HEK293 (cell line): ENCODE data around the gene ZFX.
A peak's percentile ranks its signal among the peaks of the same experiment; 100 is the strongest.

Experiments
- CTCF ChIA-PET: fragments of 350-600 bp; formaldehyde crosslinking; extraction: SDS; loops from one replicate; lab custom pipeline; 2021; ENCODE audit warnings: antibody characterized with exemption; lab: Yijun Ruan, JAX
- POLR2A ChIA-PET: fragments of 300-600 bp; formaldehyde crosslinking; extraction: SDS; loops from one replicate; lab custom pipeline; 2020; ENCODE audit warnings: antibody characterized with exemption, inconsistent platforms; lab: Yijun Ruan, JAX
- H3K27ac ChIP-seq: fragments of 200-500 bp; sonication (Bioruptor generic); 2 replicates; pipeline ENCODE4 v1.5.1; 2014; ENCODE audit warnings: low read depth, low read length, control low read depth, inconsistent platforms; ENCODE audit errors: extremely low read depth
- H3K36me3 ChIP-seq, 2 experiments: fragments of 200-500 bp in 1 of 2; sonication (Bioruptor generic) in 1 of 2; 1 replicate in 1 of 2; 2 replicates in 1 of 2; pipeline ENCODE4 v1.5.1; 2014 to 2017; ENCODE audit warnings: inconsistent platforms in 2 of 2, low read length in 2 of 2; ENCODE audit not compliant: control insufficient read depth in 2 of 2, insufficient read depth in 1 of 2
- H3K4me1 ChIP-seq: fragments of 200-500 bp; sonication (Bioruptor generic); 2 replicates; pipeline ENCODE4 v1.5.1; 2014; ENCODE audit warnings: mild to moderate bottlenecking, low read length, inconsistent platforms; ENCODE audit not compliant: control insufficient read depth, insufficient read depth
- H3K4me3 ChIP-seq: 2 replicates; pipeline ENCODE4 v1.5.1; 2011; ENCODE audit warnings: low read depth, mild to moderate bottlenecking, control low read depth, low read length, moderate library complexity
- H3K9me3 ChIP-seq: fragments of 200-500 bp; sonication (Bioruptor generic); 2 replicates; pipeline ENCODE4 v1.5.1; 2014; ENCODE audit warnings: low read depth, low read length, inconsistent platforms; ENCODE audit not compliant: control insufficient read depth, insufficient read depth
- BCL6B ChIP-seq: fragments of 450-650 bp; formaldehyde crosslinking; IDR thresholded peaks from 2 replicates; pipeline ENCODE4 v1.5.1; 2017; ENCODE audit warnings: missing biosample characterization, missing genetic modification characterization
- HOXA7 ChIP-seq: sonication (generic); formaldehyde crosslinking; IDR thresholded peaks from 2 replicates; pipeline ENCODE4 v1.8.1; 2022; ENCODE audit warnings: missing genetic modification reagents, borderline replicate concordance
- OSR2 ChIP-seq: fragments of 450-650 bp; formaldehyde crosslinking; IDR thresholded peaks from 2 replicates; pipeline ENCODE4 v1.5.1; 2016; ENCODE audit warnings: missing biosample characterization, missing genetic modification characterization
- PRDM1 ChIP-seq: fragments of 450-650 bp; formaldehyde crosslinking; IDR thresholded peaks from 2 replicates; pipeline ENCODE4; 2016; ENCODE audit warnings: missing biosample characterization, missing genetic modification characterization
- SP2 ChIP-seq: fragments of 450-650 bp; formaldehyde crosslinking; IDR thresholded peaks from 2 replicates; pipeline ENCODE4 v1.5.1; 2016; ENCODE audit warnings: missing biosample characterization, missing genetic modification characterization
- ZBTB1 ChIP-seq: fragments of 450-650 bp; formaldehyde crosslinking; IDR thresholded peaks from 2 replicates; pipeline ENCODE4 v1.5.1; 2016; ENCODE audit warnings: missing biosample characterization, missing genetic modification characterization
- ZBTB17 ChIP-seq: fragments of 450-650 bp; formaldehyde crosslinking; IDR thresholded peaks from 2 replicates; pipeline ENCODE4 v1.5.1; 2016; ENCODE audit warnings: missing biosample characterization, missing genetic modification characterization
- ZNF133 ChIP-seq: fragments of 450-650 bp; formaldehyde crosslinking; IDR thresholded peaks from 2 replicates; pipeline ENCODE4 v1.5.1; 2016; ENCODE audit warnings: missing biosample characterization, missing genetic modification characterization
- ZNF138 ChIP-seq: fragments of 450-650 bp; formaldehyde crosslinking; IDR thresholded peaks from 2 replicates; pipeline ENCODE4 v1.5.1; 2016; ENCODE audit warnings: missing biosample characterization, missing genetic modification characterization, borderline replicate concordance
- ZNF169 ChIP-seq: fragments of 450-650 bp; formaldehyde crosslinking; IDR thresholded peaks from 2 replicates; pipeline ENCODE4 v1.5.1; 2016; ENCODE audit warnings: missing biosample characterization, missing genetic modification characterization
- ZNF2 ChIP-seq: fragments of 450-650 bp; formaldehyde crosslinking; IDR thresholded peaks from 2 replicates; pipeline ENCODE4 v1.5.1; 2016; ENCODE audit warnings: missing biosample characterization, missing genetic modification characterization
- ZNF211 ChIP-seq: fragments of 450-650 bp; formaldehyde crosslinking; IDR thresholded peaks from 2 replicates; pipeline ENCODE4 v1.5.1; 2016; ENCODE audit warnings: low read depth, missing biosample characterization, missing genetic modification characterization
- ZNF239 ChIP-seq: fragments of 450-650 bp; formaldehyde crosslinking; IDR thresholded peaks from 2 replicates; pipeline ENCODE4 v1.5.1; 2016; ENCODE audit warnings: missing biosample characterization, missing genetic modification characterization
- ZNF26 ChIP-seq: fragments of 450-650 bp; formaldehyde crosslinking; IDR thresholded peaks from 2 replicates; pipeline ENCODE4 v1.5.1; 2016; ENCODE audit warnings: missing biosample characterization, missing genetic modification characterization
- ZNF280C ChIP-seq: fragments of 450-650 bp; formaldehyde crosslinking; IDR thresholded peaks from 2 replicates; pipeline ENCODE4 v1.5.1; 2016; ENCODE audit warnings: missing biosample characterization, missing genetic modification characterization
- ZNF366 ChIP-seq: fragments of 450-650 bp; formaldehyde crosslinking; conservative IDR thresholded peaks from 2 replicates; pipeline ENCODE4 v1.5.1; 2016; ENCODE audit warnings: missing biosample characterization, missing genetic modification characterization
- ZNF48 ChIP-seq: fragments of 450-650 bp; formaldehyde crosslinking; IDR thresholded peaks from 2 replicates; pipeline ENCODE4 v1.5.1; 2016; ENCODE audit warnings: missing biosample characterization, missing genetic modification characterization
- ZNF544 ChIP-seq: fragments of 450-650 bp; formaldehyde crosslinking; IDR thresholded peaks from 2 replicates; pipeline ENCODE4 v1.5.0; 2017; ENCODE audit warnings: missing biosample characterization, missing genetic modification characterization
- ZNF768 ChIP-seq: fragments of 450-650 bp; formaldehyde crosslinking; IDR thresholded peaks from 2 replicates; pipeline ENCODE4 v1.5.1; 2018; ENCODE audit warnings: missing biosample characterization, mild to moderate bottlenecking, missing genetic modification characterization
- ZNF837 ChIP-seq: fragments of 450-650 bp; formaldehyde crosslinking; IDR thresholded peaks from 2 replicates; pipeline ENCODE4 v1.5.1; 2016; ENCODE audit warnings: missing biosample characterization, missing genetic modification characterization
- ZNF843 ChIP-seq: fragments of 450-650 bp; formaldehyde crosslinking; IDR thresholded peaks from 2 replicates; pipeline ENCODE4 v1.5.1; 2016; ENCODE audit warnings: missing biosample characterization, missing genetic modification characterization
- ZSCAN18 ChIP-seq: fragments of 450-650 bp; formaldehyde crosslinking; IDR thresholded peaks from 2 replicates; pipeline ENCODE4 v1.5.1; 2016; ENCODE audit warnings: missing biosample characterization, missing genetic modification characterization

Gene ZFX

GRCh38 chrX:24198101-24198500 lies 48.6 kb downstream of the ZFX start:
- ChIA-PET CTCF (no interaction called here), POLR2A (no interaction called here)
- TF ChIP-seq ZNF133 (tag by site-specific recombination) (no peak), ZNF544 (no peak), ZNF48 (tag by site-specific recombination) (no peak), ZNF2 (tag by site-specific recombination) (no peak), ZNF280C (no peak), ZNF239 (tag by site-specific recombination) (no peak), ZNF26 (tag by site-specific recombination) (no peak), ZNF138 (no peak), SP2 (tag by site-specific recombination) (no peak), ZNF843 (tag by site-specific recombination) (no peak), ZNF169 (tag by site-specific recombination) (no peak), ZBTB1 (tag by site-specific recombination) (no peak), ZNF366 (tag by site-specific recombination) (no peak), ZSCAN18 (tag by site-specific recombination) (no peak), ZNF211 (no peak), HOXA7 (no peak), ZNF768 (no peak)
- Histone ChIP-seq H3K4me3 (no peak overlapping the region), H3K4me1 (no peaks in the 10 kb centered on the region; the same call in 1 of the 2 replicates), H3K36me3 (peaks cover 0 to 3% of the 10 kb centered on the region in 2 experiments; a peak in 2 of 3 replicates), H3K27ac (no peak overlapping the region), H3K9me3 (no peaks in the 10 kb centered on the region)

GRCh38 chrX:24200133-24200532 lies 50.6 kb downstream of the ZFX start:
- Histone ChIP-seq H3K9me3 (no peaks in the 10 kb centered on the region), H3K4me3 (no peak overlapping the region), H3K27ac (no peak overlapping the region), H3K4me1 (no peaks in the 10 kb centered on the region; the same call in 1 of the 2 replicates), H3K36me3 (peaks cover 0 to 3% of the 10 kb centered on the region in 2 experiments)
- CTCF ChIA-PET = interaction anchor here (0.7 kb wide), 1 partner anchor 22 kb away, joined by 3 read pairs; no protein-coding TSS in a partner anchor
- TF ChIP-seq OSR2 (tag by site-specific recombination) = no peak
- peak; percentile 37; the same call in 1 of the 2 replicates for TF ChIP-seq PRDM1 (tag by site-specific recombination)
- TF ChIP-seq ZNF768 = no peak
- no peak for TF ChIP-seq ZBTB17 (tag by site-specific recombination)
- no peak for TF ChIP-seq BCL6B (tag by site-specific recombination)
- no peak for TF ChIP-seq ZNF837
- POLR2A ChIA-PET = no interaction called here
